NCI-H1105 treated with DMSO at 0.1 percent for 48 hours (cell line): Measurements from ENCODE around the gene DNASE1L2.

Experiments used
- DNase-seq: peaks from one replicate; lab custom pipeline; 2025; lab: John Stamatoyannopoulos, UW

Gene DNASE1L2

DNA sequence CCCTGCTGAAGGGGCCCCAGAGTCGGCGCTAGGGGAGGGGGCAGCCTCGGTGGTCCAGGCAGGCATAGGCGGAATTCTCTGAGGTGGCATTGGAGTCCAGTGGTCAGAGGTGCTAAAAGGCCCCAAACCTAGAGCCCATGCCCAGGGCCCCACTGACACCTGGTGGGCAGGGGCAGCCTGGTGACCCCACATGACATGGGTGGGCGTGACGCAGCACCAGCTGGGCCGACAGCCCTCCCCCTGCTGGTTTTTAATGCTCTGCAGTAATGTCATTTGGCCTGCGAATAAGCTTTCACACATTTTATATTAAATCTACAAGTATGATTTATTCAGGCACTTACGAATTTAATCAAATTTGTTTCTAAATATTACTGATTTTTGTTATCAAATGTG is 33.8 kb downstream of the DNASE1L2 start:
- no peak for DNase-seq

DNA sequence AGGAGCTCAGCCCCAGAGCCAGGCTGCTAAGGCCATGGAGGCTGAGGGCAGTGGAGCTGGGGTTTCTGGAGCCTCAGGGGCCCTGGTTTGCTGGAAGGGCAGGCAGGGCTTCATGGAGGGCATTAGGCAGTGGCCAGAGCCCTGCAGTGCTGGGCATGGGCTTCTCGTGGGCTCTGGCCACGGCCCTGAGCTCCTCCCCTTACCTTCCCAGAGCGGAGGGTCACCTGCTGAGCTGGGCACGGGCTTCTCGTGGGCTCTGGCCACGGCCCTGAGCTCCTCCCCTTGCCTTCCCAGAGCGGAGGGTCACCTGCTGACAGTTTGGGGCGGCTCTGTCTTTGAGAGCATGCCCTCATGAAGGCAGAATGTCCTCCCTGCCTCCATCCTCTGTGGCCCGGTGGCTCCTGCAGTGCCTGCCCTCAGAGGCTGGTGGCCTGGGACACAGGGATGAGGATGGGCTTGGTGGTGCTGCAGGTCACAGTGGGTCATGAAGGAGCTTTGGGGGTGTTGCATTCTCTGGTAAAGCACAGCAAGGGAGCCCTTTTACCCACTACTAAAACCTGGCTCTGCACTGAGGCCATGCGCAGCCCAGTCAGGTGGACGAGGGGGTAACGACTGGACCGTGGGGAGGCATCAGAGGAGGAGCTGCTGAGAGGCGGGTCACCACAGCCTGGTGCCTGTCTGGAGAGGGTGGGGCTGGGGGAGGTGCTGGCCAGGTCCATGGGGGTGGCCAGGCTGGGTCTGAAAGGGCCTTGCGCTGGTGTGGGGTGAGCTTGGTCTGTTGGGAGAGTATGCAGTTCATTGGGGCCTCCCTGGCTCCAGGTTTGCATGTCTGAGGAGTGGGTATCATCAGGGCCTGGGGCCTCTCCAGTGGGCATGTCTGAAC is 34.6 kb downstream of the DNASE1L2 start:
- no peak for DNase-seq

DNA sequence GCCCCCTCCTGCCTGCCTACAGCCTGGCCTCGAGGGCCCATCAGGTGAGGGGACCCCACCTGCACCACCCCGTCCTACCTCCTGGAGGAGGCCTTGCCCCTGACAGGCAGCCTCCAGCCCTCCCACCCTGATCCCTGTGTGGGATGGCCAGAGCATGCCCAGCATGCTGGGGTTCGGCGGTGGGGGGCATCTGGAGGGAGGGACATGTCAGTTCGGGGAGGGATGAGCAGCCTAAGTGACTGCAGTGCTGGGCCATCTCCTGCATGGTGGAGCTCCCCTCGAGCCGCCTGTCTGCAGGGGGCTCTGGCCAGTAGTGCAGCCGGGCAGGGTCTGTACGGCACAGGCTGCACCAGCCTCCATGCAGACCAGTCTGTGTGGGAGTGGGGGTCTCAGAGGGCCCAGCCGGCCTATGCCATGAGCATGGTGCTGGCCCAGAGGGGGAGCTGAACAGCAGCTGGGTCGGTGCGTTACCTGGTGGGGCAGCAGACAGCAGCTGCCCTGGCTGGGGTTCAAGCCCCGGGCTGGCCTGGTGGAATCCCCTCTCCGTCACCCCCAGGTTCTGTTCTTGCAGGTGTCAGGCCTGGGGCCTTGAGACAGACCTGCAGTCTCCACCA is 35.7 kb downstream of the DNASE1L2 start:
- DNase-seq = no peak

DNA sequence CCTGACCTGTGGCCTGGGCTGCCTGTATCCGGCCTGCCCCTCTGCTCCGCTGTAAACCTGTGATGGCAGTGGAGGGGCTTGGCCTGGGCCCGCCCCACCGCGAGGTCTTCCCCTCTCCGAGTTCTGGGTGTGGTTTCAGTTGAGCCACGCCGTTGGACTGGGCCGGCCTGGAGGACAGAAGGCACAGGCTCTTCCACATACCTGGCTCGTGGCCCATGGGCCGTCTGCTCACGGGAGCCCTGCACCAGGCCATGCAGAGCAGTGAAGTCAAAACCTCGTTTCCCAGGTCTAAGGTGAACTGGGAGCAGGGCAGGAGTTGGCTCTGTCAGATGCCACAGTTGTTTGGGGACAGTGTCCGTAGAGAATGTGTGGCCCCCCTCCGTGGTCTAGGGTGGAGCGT is 37.2 kb downstream of the DNASE1L2 start:
- no peak for DNase-seq

DNA sequence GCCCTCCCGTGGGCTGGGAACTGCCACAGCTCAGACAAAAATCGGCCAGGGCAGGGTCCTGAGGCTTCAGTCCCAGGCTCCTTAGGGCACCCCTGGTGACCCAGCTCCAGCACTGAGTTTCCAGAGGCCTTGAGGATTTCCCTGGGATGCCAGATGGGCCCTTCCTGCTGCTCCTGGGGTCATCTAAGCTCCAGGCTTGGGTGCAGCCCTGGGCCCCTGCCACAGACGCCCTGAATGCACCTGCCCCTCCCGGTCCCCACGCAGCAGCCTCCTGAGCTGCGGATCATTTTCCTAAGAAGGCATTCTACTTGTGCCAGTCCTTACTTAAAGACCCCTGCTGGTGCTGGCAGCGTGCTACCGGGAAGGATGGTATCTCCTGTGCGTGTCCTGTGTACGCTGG is 37.7 kb downstream of the DNASE1L2 start:
- DNase-seq = no peak

DNA sequence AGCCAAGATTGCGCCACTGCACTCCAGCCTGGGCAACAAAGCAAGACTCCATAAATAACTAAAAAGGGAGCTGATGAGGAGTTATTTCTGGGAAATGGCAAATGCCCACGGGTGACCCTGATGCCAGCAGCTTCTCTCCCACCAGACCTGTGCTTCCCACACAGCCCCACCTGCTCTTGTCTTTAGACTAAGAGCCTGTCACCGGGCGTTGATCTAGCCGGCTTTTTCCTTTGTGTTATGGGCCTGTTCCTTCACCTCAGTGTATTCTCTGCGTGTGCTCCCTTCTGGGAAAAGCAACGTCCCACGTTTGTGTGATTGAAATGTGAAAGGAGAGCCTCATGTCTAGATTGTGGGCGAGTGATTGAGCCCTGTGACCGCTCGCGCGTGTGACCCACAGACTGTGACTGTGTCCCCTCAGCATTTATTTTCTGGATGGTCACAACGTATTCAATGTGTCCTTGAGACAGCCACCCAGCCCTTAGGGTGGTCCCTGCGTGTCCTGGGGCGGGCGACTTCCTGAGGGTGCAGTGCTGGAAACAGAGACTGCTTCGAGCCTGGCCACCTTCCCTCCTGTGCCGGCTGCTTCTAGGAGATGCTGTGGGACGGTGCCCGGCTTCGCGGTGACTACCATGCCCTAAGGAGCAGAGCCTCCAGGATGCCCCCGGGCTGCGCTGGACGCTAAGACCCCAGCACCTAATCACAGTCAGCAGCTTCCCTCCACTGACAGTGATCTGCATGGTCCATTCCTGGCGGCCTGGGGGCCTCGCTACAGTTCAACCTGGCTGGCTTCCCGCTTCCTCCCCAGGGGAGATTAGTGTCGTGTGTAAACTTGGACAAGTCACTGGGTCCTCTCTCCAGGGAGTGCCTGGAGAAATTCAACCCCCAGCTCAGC is 39.5 kb downstream of the DNASE1L2 start:
- DNase-seq = no peak

DNA sequence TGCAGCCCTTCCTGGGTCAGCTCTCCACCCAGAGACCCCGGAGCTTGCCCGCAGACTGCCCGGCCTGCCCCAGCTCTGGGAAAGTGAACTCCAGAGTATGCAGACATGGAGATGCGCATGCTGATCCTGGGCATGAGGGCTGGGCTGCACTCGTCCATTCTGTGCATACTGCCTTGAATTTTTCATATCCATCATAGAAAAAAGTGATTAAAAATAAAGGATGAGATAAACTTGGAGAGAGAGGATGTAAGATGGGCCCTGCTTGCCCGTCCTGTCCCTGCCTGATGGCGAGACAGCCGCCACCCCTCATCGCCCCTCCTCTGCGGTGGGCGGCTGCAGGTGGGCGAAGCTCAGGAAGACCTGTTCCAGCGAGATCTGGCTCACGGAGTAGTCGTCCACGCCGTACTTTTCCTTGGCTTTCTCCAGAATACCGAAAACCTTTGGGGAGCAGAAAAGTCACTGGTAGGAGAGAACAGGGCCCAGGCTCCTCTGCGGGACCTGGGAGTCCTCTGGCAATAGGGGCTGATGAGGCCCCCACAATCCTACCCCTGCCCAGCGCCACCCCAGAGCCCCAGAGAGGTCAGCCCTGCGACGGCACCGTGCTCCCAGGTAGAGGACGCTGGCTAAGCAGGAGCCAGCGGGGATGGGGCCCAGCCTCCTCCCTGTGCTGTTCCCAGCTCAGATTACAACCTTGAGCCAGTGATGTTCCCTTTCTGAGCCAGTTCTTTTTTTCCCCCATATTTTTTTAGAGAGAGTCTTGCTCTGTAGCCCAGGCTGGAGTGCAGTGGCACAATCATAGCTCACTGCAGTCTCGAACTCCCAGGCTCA is 40.3 kb downstream of the DNASE1L2 start:
- DNase-seq = no peak

DNA sequence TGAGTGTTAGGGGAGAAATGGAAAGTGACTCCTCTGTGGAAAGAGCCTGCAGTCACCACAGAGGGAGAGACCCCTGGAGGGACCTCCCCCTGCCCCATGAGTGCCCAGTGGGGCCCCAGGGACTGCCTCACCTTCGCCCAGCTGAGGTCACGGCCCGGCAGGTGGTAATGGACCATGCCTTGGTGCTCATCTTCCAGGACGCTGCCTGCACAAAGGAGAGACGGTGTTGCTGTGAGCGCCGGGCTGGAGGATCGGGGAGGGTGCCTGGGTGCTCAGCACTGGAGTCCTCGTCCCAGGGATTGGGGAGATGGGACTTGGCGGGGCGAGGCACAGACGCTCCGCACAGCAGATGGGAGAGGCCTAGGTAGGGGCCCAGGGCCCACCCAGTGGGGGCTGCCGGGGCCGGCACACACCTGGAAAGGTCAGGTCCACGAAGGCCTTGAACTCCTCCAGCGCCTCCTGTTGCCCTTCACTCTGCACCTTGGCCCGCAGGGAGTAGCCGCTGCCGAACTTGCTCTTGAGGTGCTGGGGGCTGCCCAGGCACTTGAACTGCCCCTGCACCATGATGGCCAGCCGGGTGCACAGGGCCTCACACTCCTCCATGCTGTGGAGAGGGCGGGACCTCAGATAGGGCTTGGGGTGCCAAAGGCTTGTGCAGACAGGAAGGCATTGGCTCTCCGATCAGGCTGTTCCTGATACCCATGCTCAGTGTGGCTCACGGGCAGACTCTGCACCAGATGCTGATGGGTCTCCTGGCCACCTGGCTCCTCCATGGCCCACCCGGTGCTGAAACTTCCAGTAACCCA is 41.4 kb downstream of the DNASE1L2 start:
- no peak for DNase-seq

DNA sequence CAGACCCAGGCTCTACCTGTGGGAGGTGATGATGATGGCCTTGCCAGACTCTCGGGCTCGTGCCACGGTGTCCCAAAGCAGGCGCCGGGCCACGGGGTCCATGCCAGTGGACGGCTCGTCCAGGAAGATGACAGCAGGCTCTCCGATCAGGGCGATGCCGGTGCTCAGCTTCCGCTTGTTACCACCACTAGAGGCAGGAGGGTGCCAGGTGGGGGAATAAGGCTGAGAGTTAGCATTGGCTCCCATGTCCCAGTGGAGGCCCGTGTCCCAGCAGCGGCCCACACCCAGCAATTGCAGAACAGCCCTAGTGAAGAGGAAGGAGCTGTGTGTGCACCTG is 42.0 kb downstream of the DNASE1L2 start:
- no peak for DNase-seq

DNA sequence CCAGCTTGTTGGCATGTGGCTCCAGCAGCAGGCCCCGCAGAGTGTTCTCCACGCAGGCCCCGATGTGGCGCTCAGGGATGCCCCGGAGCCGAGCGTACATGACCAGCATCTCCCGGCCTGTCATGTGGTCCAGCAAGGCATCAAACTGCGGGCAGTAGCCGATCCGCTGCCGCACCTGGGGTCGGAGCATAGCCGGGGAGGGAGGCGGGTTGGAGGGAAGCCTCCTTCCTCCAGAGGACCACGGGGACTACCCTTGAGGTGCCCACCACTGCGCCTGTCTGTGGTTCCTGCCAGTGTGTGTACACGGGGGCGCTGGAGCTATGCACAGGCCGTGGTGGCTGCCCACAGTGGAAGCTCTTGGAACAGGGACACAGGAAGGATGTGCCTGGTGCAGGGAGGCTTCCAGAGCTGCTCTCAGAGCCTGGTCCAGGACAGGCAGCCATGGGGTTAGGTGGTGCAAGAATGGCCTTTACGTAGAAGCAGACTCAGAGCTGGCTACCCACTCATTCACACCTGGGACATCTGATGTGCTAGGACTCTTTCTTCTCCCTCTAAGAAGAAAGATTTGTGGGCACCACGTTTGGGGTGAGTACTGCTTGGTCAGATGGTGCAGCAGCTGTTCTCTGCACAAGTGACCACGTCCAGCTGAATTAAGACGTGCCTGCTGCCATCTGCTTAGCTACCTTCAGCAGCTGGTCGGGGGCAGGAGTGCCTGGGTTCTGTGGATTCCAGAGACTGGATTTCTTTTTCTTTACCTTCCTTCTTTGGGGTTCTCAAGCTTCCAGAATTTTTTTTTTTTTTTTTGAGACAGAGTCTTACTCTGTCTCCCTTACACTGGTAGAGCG is 42.9 kb downstream of the DNASE1L2 start:
- DNase-seq = no peak

DNA sequence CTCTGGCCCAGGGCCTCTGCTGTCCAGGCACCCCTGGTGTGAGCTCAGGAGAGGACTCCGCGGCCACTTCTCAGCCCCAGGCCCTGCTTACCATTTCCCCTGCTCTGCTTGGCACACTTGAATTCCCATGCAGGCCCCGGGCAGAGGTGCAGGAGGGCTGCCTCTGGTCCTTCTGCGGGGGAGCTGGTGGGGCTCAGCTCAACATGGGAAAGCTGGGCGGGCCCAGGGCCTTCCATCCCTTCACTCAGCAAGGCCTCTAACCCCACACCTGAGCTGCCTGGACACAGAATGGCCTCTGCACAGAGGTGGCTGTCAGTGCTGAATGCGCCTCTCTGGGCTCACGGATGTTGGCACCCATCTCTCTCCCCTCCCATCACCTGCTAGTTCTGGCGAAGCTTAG is 44.2 kb downstream of the DNASE1L2 start:
- no peak for DNase-seq

DNA sequence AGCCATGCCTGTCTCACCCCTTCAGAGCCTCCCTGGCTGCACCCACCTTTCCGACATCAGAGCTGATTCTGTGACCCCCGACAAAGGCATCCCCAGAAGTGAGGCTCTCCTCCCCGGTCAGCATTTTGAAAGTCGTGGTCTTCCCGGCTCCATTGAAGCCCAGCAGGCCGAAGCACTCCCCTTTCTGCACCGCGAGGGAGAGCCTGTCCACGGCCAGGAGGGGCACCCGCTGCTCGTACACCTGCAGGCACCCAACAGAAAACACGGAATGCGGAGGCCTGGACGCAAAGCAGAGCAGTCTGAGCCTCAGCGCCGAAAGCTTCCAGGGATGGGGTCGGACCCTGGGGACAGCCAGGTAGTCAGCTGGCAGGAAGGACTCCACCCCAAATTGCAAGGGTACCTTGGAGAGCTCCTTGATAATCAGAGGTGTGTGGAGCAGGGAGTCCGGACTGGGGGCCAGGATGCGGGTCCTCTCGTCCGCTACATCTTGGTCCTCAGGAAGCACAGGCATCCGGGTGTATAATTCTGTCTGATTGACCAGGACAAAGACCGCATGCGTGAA is 44.8 kb downstream of the DNASE1L2 start:
- DNase-seq = no peak

DNA sequence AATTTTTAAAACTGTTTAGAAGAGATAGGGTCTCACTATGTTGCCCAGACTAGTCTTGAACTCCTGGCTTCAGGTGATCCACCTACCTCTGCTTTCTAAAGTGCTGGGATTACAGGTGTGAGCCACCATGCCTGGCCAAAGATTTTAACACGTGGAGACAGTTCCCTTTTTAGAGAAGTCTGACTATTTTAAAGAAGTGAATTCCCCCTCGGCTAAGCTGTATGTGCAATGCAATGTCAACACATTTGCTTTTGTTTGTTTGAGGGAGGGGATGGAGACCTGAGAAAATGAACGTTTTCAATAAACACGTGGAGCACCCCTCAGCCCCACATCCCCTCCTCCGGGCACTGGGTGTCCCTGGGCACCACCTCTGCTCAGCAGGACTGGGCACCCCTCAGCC is 46.0 kb downstream of the DNASE1L2 start:
- no peak for DNase-seq

DNA sequence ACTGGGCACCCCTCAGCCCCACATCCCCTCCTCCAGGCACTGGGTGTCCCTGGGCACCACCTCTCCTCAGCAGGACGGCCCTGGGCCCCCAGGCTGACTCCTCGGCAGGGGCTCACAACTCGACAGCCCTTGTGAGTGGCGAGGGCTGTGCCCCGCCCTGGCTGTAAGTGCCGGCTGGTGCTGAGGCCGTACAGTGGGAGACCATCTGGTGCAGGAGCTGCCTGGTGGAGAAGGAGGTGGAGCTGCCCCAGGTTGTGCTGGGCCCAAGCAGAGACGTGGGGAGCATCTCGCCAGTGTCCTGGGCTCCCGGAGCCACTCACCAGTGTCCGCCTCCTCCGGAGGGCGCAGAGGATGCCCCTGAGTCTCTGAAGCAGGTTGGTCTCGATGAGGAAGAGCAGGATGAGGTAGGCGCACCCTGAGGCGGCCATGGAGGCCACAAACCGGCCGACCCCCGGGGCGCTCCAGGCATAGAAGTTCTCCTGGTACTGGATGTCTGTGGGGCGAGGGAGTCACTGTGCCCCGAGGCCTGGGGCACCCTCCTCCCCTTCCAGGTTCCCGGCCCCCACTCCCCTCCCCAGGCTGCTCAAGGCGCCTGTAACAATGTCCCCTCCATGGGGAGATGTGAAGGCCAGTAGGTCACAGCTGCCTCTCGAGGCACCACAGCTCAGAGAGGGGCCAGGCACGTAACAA is 46.8 kb downstream of the DNASE1L2 start:
- DNase-seq = no peak

DNA sequence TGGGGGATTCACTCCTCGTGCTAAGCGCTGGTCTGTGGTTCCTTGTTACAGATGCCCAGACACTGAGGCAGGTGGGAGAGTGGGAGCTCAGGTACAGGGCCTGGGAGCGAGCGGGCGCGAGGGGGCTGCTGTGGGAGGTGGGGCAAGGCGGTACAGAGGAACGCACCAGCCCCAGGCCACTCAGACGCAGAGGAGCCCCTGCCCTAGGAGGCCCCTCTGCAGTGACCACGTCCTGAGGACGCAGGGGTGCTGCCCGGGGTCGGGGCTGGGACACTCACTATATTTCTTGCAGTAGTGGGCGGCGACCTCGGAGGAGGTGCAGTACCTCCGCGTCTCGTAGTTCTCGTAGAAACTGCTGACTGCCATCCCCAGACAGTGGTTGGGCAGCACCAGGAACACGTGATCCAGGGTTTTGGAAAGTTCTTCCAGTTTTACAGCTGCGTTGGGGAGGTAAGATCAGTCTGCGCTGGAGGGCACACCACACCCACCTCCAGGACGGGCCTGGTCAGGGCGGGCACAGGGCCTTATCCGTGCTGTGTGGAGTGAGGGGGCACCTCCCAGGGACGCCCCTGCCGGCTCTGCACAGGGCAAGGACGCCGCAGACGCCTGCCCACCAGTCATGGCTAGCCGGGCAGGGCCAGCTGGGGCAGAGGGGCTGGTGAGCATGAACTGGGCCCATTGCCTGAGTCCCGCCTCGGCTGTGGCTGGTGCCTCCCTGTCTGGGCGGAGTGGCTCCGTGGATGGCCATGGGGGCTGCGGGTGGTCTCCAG is 47.9 kb downstream of the DNASE1L2 start:
- DNase-seq = no peak

DNA sequence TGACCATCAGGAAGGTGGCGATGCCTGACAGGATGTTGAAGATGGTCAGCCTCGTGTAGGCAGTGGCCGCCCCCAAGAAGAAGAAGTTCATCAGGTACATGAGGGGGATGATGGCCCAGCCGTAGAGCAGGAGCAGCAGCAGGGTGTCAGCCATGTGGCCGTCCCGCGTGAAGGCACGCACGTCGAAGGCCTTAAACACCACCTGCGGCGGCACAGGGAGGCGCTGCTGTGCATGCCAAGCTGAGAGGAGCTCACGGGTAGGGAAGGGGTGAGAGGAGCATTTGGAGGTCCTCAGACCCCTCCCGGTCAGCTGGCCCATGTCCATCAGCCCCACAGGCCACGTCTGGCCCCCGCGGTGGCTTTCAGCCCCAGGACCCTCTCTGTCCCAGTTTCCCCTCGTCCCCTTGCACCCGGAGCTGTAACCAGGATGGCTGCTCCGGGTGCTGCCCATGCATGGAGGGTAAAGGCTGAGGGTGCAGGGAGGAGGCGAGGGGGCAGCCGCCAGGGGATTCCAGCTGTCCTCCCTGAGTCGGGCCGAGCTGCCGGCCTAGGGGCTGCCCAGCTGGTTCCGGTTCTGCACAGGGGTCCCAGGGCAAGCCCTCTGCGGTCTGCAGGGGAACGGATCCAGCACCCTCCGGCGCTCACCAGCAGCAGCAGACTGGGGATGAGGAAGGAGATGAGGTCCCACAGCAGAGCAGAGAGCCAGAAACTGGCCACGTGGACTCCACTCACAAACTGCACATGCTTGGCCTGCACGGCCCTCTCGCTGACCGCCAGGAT is 48.7 kb downstream of the DNASE1L2 start:
- no peak for DNase-seq

DNA sequence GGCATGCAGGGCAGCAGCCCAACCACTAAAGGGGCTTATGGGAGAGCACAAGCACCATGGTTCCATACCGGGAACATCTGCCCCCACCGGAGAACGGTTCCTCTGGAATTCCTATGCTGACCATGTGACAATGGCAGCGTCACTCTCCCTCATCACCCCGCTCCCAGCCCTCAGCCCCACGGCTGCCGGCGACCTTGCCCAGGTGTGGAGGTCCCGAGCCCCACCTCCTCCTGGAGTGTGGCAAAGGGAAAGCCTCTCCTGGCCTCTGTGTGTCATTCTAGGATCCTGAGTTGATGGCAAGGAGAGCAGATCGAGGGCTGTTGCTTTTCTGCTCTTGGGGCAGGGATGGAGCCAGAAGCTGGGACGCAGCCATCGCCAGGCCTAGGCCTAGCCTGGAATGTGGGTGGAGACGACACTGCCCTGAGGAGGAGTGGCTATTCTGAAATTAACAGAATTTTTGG is 49.5 kb downstream of the DNASE1L2 start:
- DNase-seq = no peak

DNA sequence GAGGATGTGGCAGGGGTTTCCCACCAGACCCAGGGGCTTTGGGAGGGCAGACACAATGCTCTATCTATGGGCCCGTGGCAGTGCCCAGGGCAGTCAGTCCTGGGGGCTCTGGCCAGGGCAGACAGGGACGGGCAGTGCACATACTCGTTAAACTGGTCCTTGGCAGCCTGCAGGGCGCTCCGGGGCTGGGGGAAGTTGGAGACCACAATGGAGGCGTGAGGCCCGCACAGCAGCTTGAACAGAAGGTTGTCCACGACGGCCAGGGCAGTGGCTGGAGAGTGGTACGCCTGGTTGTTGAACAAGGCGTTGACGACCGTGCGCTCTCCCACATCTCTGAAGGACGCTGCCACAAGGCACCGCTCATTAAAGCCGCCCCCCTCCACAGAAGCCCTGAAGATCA is 50.3 kb downstream of the DNASE1L2 start:
- DNase-seq = no peak
